ENCODE results near the gene ZBED6.
"Not testable (repeated sequence)": the region's sequence is repeated elsewhere in the genome, so short reads cannot be mapped to it uniquely, and the experiment has no call there.

Gene ZBED6

DNA sequence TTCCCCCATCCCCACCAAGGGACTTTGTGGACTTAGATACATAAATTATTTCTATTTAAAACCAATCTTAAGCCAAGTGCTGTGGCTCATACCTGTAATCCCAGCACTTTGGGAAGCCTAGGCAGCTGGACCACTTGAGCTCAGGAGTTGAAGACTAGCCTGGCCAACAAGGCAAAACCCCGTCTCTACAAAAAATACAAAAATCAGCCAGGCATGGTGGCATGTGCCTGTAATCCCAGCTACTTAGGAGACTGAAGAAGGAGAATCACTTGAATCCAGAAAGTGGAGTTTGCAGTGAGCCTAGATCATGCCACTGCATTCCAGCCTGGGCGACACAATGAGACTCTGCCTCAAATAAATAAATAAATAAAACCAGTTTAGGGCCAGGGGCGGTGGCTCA, 34.9 kb upstream of the ZBED6 start:
- FAIRE-seq (no peak), DNase-seq (ENCODE audit: insufficient read length, low spot score) (no peak)
- TF ChIP-seq, protein P1, sequence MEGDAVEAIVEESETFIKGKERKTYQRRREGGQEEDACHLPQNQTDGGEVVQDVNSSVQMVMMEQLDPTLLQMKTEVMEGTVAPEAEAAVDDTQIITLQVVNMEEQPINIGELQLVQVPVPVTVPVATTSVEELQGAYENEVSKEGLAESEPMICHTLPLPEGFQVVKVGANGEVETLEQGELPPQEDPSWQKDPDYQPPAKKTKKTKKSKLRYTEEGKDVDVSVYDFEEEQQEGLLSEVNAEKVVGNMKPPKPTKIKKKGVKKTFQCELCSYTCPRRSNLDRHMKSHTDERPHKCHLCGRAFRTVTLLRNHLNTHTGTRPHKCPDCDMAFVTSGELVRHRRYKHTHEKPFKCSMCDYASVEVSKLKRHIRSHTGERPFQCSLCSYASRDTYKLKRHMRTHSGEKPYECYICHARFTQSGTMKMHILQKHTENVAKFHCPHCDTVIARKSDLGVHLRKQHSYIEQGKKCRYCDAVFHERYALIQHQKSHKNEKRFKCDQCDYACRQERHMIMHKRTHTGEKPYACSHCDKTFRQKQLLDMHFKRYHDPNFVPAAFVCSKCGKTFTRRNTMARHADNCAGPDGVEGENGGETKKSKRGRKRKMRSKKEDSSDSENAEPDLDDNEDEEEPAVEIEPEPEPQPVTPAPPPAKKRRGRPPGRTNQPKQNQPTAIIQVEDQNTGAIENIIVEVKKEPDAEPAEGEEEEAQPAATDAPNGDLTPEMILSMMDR (IDR thresholded peaks at IDR 0.05; ENCODE audit: insufficient read depth, missing control alignments): no peak

DNA sequence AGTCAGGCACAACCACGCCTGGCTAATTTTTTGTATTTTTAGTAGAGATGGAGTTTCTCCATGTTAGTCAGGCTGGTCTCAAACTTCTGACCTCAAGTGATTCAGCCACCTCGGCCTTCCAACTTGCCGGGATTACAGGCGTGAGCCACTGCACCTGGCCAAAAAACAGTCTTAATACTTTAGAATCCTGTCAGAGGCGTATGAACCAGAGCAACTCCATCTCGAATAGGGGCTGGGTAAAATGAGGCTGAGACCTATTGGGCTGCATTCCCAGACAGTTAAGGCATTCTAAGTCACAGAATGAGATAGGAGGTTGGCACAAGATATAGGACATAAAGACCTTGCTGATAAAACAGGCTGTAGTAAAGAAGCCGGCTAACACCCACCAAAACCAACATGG, 33.5 kb upstream of the ZBED6 start:
- not testable (repeated sequence) for FAIRE-seq

DNA sequence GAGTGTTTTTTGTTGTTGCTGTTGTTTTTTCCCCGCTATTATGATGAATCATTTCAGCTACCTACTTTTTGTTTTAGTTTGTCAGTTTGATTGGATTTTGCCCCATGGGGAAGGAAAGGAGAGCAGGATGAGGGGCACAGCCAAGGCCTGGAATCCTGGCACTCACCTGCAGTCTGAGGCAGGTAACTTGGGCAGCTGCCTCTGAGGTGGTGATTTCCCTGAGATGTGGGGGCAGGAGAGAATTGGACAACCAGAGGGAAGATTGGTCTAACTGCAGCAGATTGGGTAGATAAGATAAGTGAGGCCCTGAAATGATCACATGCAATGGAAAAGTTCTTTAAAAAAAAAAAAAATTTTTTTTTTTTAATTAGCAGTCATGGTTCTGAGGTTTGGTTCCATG, 31.9 kb upstream of the ZBED6 start:
- TF ChIP-seq, protein P1 (IDR thresholded peaks at IDR 0.05; ENCODE audit: insufficient read depth, missing control alignments): no peak
- no peak for DNase-seq (ENCODE audit: insufficient read length, low spot score)
- no peak for FAIRE-seq

More for the DNA sequence above, 33.5 kb upstream of the ZBED6 start:
- DNase-seq (ENCODE audit: insufficient read length, low spot score): not testable (repeated sequence)

DNA sequence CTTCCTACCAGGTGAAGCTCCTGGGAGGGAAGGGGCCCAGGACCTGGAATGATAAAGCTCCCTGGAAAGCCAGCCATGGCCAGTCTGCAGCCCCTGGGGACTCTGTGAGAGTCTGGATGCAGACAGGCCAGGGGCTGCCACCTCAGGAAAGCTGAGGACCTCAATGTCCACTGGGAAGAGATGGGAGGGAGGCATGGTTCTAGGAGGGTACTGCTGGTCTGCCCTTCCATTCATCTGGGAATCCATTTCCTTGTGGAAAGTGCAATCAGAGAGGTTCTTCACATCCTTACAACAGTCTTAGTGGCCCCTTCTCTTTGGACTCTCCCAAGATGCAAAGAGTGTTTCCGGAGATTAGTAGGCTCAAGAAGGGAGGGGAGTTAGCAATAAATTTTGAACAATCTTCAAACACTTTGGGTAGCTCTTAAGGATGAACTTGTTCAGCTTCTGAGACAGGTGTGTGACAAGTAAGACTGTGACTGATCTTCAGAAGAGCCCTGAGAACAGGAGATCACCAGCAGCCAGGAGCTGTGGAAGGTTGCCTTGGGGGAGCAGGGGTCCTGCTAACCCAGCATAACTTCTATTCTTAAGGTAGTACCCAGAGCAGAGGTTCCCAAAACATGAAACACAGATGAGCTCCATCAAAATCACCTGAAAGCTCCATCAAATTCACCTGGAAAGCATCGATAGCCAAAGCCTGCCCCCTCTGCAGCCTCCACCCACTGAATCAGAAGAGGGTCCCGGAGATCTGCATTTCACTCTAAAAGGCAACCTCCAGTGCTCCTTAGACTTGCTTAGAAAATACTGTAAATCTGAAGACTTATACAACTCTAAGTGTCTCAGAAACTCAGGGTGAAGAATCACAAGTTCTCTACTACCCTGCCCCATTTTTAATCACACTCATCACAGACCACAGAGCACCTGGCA, 31.1 kb upstream of the ZBED6 start:
- FAIRE-seq: no peak
- no peak for DNase-seq (ENCODE audit: insufficient read length, low spot score)
- TF ChIP-seq, protein P1 (IDR thresholded peaks at IDR 0.05; ENCODE audit: insufficient read depth, missing control alignments): no peak

DNA sequence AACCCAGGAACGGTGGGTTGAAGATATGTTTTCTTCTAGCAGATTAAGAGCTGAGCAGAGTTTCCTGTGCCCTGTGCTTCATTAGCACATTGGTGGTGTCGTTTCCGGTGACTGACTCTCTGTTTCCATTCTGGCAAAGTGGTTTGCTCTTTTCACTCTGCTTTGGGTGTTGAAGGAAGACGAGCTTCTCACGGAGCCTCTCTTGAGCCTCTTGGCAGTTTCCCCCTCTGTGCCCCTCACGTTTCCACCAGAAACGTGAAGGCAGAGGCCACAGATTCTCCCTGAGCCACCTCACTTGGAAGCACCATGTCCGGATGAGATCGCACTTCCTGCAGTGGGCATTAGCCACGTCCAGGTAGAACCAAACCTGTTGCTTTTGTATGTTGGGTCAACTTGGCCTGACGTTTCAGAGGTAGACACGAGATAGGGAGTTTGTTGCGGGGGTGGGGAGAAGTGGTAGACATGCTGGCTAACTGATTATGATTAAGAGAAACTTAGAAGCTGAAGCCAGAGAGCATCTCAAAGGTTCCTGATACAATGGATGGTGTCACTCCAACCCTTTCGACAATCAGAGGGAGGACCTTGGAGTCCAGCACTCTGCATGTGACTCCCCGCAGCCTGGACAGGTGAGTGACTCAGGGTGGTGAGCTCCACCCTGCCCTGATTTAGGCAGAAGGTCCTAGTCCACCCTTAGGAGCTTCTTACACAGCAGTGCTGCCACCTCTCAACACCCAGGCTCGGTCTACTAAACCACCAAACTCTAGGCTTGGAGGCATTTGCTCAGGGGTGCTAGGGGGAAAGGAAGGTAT, 30.2 kb upstream of the ZBED6 start, which contains the start of gene LAX1:
Gene LAX1, plus strand, starts transcription at position 155 of the 809 bp plus-strand sequence. Its CDS starts 383 bp downstream, at position 538.
- no peak for FAIRE-seq

DNA sequence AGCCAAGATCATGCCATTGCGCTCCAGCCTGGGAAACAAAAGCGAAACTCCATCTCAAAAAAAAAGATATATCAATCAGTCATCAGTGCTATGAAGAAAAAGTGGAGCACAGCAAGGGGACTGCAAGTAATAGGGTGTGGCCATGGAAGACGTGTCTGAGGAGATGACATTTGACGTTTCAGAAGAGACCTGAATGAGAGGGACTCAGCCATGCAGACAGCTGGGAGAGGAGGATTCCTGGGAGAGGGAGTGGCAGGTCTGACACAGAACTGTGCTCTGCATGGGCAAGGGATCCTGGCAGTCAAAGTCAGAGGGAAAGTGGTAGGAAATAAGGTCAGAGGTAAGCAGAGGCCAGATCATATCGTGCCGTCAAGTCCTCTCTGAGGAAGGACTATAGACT, 27.2 kb upstream of the ZBED6 start:
- FAIRE-seq: no peak
- DNase-seq (ENCODE audit: insufficient read length, low spot score): no peak
- TF ChIP-seq, protein P1 (IDR thresholded peaks at IDR 0.05; ENCODE audit: insufficient read depth, missing control alignments): no peak

More for the DNA sequence above, 30.2 kb upstream of the ZBED6 start, which contains the start of gene LAX1:
- DNase-seq (ENCODE audit: insufficient read length, low spot score): no peak
- TF ChIP-seq, protein P1 (IDR thresholded peaks at IDR 0.05; ENCODE audit: insufficient read depth, missing control alignments): no peak

DNA sequence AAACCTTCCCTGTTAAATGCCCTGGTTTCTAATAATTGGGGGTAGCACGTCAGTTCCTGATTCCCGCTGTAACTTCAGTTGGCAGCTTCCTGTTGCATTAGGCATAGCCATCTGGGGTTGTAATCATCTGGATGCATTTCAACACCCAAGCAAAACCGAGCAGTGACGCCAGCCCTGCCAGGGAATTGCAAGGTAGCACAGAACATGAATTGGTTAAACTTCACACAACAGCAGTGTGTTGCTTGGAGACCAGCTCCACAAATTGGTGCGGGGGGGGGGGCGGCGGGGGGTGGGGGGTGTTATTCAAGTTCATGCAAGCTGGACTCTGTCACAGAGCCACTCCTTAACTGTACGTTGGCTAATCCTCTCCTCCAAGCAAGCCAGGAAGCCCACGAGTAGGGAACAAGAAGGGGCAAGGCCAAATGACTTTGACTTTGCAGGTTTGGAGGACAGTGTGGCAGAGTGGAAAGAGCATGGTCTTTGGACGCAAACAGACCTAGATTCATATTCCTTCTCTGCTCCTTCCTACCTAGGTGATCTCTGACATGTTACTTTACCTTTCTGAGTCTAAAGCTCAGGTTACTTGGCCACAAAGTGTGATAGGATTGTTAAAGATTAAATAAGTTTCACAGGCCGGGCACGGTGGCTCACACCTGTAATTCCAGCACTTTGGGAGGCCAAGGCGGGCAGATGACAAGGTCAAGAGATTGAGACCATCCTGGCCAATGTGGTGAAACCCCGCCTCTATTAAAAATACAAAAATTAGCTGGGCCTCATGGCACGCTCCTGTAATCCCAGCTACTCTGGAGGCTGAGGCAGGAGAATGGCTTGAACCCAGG, 25.7 kb upstream of the ZBED6 start:
- FAIRE-seq (no peak), DNase-seq (ENCODE audit: insufficient read length, low spot score) (no peak)
- TF ChIP-seq, protein P1 (IDR thresholded peaks at IDR 0.05; ENCODE audit: insufficient read depth, missing control alignments): no peak

Measured in D721Med (cell line).